Astrocyte (in vitro differentiated cells and primary cell): ENCODE measurements around the gene SPOCK2.

ENCODE experiments used
- EZH2 ChIP-seq: IDR thresholded peaks from 2 replicates; pipeline ENCODE4 v1.6.1; 2012; ENCODE audit warnings: mild to moderate bottlenecking, low read length, inconsistent platforms; ENCODE audit not compliant: insufficient read depth
- TF ChIP-seq, protein P1 (sequence below): IDR thresholded peaks from 2 replicates; pipeline ENCODE4 v1.5.1; 2011; ENCODE audit warnings: low read depth, mild to moderate bottlenecking, inconsistent platforms, low read length, moderate library complexity; ENCODE audit not compliant: insufficient read depth

DNA sequence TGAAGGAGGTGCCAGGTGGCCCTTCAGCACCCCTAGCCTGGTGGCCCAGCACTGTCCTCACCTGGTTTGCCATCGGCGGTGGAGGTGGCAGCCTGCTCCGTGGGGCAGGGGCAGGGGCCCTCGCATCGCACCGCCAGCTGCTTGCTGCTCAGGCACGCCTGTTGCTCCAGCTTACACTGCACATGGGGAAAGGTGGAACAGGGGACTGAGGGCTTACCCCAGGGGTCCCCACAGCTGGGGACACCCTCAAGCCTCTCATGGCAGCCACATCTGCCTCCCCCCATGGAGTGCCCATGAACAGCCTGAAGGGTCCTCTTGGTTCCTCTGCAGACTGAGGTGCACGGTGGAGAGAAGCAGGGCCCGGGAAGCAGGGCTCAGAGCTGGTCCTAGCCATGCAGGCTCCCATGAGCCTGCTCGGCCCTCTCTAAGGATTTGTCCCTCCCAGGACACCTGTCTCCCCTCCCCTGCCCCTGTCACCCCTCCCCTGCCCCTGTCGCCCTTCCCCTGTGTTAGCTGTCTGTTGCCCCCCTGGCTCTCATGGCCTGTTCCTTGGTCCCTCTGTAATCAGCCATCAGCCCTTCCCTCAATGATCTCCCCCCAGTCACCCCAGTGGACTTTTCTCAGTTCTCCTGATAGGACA, 20.1 kb downstream of the SPOCK2 start:
- TF ChIP-seq, protein P1, sequence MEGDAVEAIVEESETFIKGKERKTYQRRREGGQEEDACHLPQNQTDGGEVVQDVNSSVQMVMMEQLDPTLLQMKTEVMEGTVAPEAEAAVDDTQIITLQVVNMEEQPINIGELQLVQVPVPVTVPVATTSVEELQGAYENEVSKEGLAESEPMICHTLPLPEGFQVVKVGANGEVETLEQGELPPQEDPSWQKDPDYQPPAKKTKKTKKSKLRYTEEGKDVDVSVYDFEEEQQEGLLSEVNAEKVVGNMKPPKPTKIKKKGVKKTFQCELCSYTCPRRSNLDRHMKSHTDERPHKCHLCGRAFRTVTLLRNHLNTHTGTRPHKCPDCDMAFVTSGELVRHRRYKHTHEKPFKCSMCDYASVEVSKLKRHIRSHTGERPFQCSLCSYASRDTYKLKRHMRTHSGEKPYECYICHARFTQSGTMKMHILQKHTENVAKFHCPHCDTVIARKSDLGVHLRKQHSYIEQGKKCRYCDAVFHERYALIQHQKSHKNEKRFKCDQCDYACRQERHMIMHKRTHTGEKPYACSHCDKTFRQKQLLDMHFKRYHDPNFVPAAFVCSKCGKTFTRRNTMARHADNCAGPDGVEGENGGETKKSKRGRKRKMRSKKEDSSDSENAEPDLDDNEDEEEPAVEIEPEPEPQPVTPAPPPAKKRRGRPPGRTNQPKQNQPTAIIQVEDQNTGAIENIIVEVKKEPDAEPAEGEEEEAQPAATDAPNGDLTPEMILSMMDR = no peak
- no peak for TF ChIP-seq EZH2
